ENCODE data around the gene PCDHA11.
"Not testable (repeated sequence)": the region's sequence is repeated elsewhere in the genome, so short reads cannot be mapped to it uniquely, and the experiment has no call there.

PCDHA11 gene

GRCh38 chr5:140868721-140869554, at the start of gene PCDHA11:
Gene PCDHA11 (plus strand): TSS chr5:140868957. CDS start chr5:140869104, 147 bp downstream.
- Mint-ChIP-seq H3K9me3 (peaks cover 0 to 3% of the 10 kb centered on the region in 2 donors), H3K36me3 (peaks cover 0 to 3% of the 10 kb centered on the region in 2 donors), H3K27me3 (peaks cover 4 to 18% of the 10 kb centered on the region in 2 donors), H3K27ac (no peak within 1 kb of the TSS), H3K4me3 (no peak within 1 kb of the TSS), H3K4me1 (no peaks in the 10 kb centered on the region)
- no peak for DNase-seq
- ATAC-seq (replicated peaks) = no peak

GRCh38 chr5:140821375-140822280, 47.1 kb upstream of the PCDHA11 start, which contains the start of gene PCDHA5:
Gene PCDHA5 (plus strand): TSS chr5:140821613.
- DNase-seq = no peak

GRCh38 chr5:140822281-140822629, 46.5 kb upstream of the PCDHA11 start:
- Mint-ChIP-seq H3K27me3 (peaks cover 16 to 24% of the 10 kb centered on the region in 2 donors), H3K36me3 (peaks cover 2 to 4% of the 10 kb centered on the region in 2 donors), H3K4me3 (no peak overlapping the region), H3K4me1 (no peaks in the 10 kb centered on the region), H3K27ac (no peak overlapping the region), H3K9me3 (peaks cover 6 to 11% of the 10 kb centered on the region in 2 donors)
- no peak for ATAC-seq (replicated peaks)
- DNase-seq = no peak

More at GRCh38 chr5:140821375-140822280, 47.1 kb upstream of the PCDHA11 start, which contains the start of gene PCDHA5:
- H3K36me3 Mint-ChIP-seq = peaks cover 0 to 4% of the 10 kb centered on the region in 2 donors
- peaks cover 10 to 20% of the 10 kb centered on the region in 2 donors for H3K27me3 Mint-ChIP-seq
- no peak for ATAC-seq (replicated peaks)
- peaks cover 4 to 8% of the 10 kb centered on the region in 2 donors for H3K9me3 Mint-ChIP-seq
- no peak within 1 kb of the TSS for H3K4me3 Mint-ChIP-seq
- H3K27ac Mint-ChIP-seq = no peak within 1 kb of the TSS
- no peaks in the 10 kb centered on the region for H3K4me1 Mint-ChIP-seq

GRCh38 chr5:140822969-140823368, 45.8 kb upstream of the PCDHA11 start:
- H3K36me3 Mint-ChIP-seq; DNase-seq; H3K4me1 Mint-ChIP-seq; H3K27ac Mint-ChIP-seq; ATAC-seq (replicated peaks); H3K4me3 Mint-ChIP-seq: not testable (repeated sequence)
- peaks cover 6 to 11% of the 10 kb centered on the region in 2 donors for H3K9me3 Mint-ChIP-seq
- H3K27me3 Mint-ChIP-seq = peaks cover 20 to 27% of the 10 kb centered on the region in 2 donors

GRCh38 chr5:140823475-140823874, 45.3 kb upstream of the PCDHA11 start:
- Mint-ChIP-seq H3K4me1 (no peaks in the 10 kb centered on the region), H3K27me3 (peaks cover 25 to 30% of the 10 kb centered on the region in 2 donors), H3K9me3 (peaks cover 7 to 11% of the 10 kb centered on the region in 2 donors), H3K4me3 (no peak overlapping the region), H3K27ac (no peak overlapping the region), H3K36me3 (peaks cover 2 to 6% of the 10 kb centered on the region in 2 donors)
- DNase-seq (no peak), ATAC-seq (replicated peaks) (no peak)

GRCh38 chr5:140827704-140828361, 40.9 kb upstream of the PCDHA11 start, which contains the start of gene PCDHA6:
Gene PCDHA6 (plus strand): TSS chr5:140827960. CDS start chr5:140828092, 132 bp downstream.
- Mint-ChIP-seq H3K4me3 (no peak within 1 kb of the TSS), H3K27ac (peak within 1 kb of the TSS; percentile 56), H3K27me3 (peaks cover 26 to 43% of the 10 kb centered on the region in 2 donors), H3K36me3 (peaks cover 2 to 5% of the 10 kb centered on the region in 2 donors), H3K4me1 (no peaks in the 10 kb centered on the region), H3K9me3 (peaks cover 9% of the 10 kb centered on the region in 2 donors)
- DNase-seq = no peak
- no peak for ATAC-seq (replicated peaks)

GRCh38 chr5:140828362-140828737, 40.4 kb upstream of the PCDHA11 start:
- Mint-ChIP-seq H3K9me3 (peaks cover 12% of the 10 kb centered on the region in 2 donors), H3K4me1 (no peaks in the 10 kb centered on the region), H3K36me3 (peaks cover 5% of the 10 kb centered on the region in 2 donors), H3K27ac (peak overlapping the region; percentile 56), H3K4me3 (no peak overlapping the region), H3K27me3 (peaks cover 30 to 46% of the 10 kb centered on the region in 2 donors)
- no peak for ATAC-seq (replicated peaks)
- DNase-seq = no peak

GRCh38 chr5:140829511-140830501, 39.0 kb upstream of the PCDHA11 start:
- H3K27me3 Mint-ChIP-seq = peaks cover 35 to 58% of the 10 kb centered on the region in 2 donors
- not testable (repeated sequence) for H3K27ac Mint-ChIP-seq; H3K36me3 Mint-ChIP-seq; ATAC-seq (replicated peaks); H3K4me3 Mint-ChIP-seq; H3K4me1 Mint-ChIP-seq; DNase-seq
- peaks cover 16 to 17% of the 10 kb centered on the region in 2 donors for H3K9me3 Mint-ChIP-seq

- ATAC-seq (replicated peaks) = no peak
- DNase-seq = no peak
- Mint-ChIP-seq H3K9me3 (peaks cover 16 to 17% of the 10 kb centered on the region in 2 donors), H3K36me3 (peaks cover 2 to 11% of the 10 kb centered on the region in 2 donors), H3K4me3 (no peak within 1 kb of the TSS), H3K27ac (peak within 1 kb of the TSS; percentile 73), H3K4me1 (no peaks in the 10 kb centered on the region), H3K27me3 (peaks cover 16 to 35% of the 10 kb centered on the region in 2 donors)
Measured at GRCh38 chr5:140833993-140834392, 34.8 kb upstream of the PCDHA11 start, which contains the start of gene PCDHA7. Gene PCDHA7 (plus strand): TSS chr5:140834269. CDS start chr5:140834384, 115 bp downstream.

GRCh38 chr5:140834439-140835008, 34.2 kb upstream of the PCDHA11 start:
- Mint-ChIP-seq H3K27me3 (peaks cover 19 to 34% of the 10 kb centered on the region in 2 donors), H3K36me3 (peaks cover 2 to 11% of the 10 kb centered on the region in 2 donors), H3K27ac (peak overlapping the region; percentile 73), H3K9me3 (peaks cover 16 to 17% of the 10 kb centered on the region in 2 donors)
- not testable (repeated sequence) for H3K4me3 Mint-ChIP-seq; ATAC-seq (replicated peaks); H3K4me1 Mint-ChIP-seq; DNase-seq

- Mint-ChIP-seq H3K9me3 (peaks cover 16 to 23% of the 10 kb centered on the region in 2 donors), H3K36me3 (peaks cover 2 to 11% of the 10 kb centered on the region in 2 donors), H3K27me3 (peaks cover 27 to 42% of the 10 kb centered on the region in 2 donors), H3K27ac (peak overlapping the region; percentile 20), H3K4me1 (no peaks in the 10 kb centered on the region), H3K4me3 (no peak overlapping the region)
- ATAC-seq (replicated peaks) (no peak), DNase-seq (no peak)
Measured at GRCh38 chr5:140835622-140836510, 32.9 kb upstream of the PCDHA11 start.

All from stimulated activated naive B cell treated with anti-CD40 and anti-IgM and Interleukin-4, amounts not matched to agents 10 μg/mL and 1 μg/mL and 100 μg/mL, for 72 hours (primary cell).